IPS-18c (cell line): ENCODE data around the gene PRXL2C.
A peak's percentile ranks its signal among the peaks of the same experiment; 100 is the strongest.
"Not testable (repeated sequence)": the region's sequence is repeated elsewhere in the genome, so short reads cannot be mapped to it uniquely, and the experiment has no call there.

Experiments
- H3K4me3 ChIP-seq: 2 replicates; pipeline ENCODE4 v1.7.0; 2013; ENCODE audit warnings: low read depth, mild to moderate bottlenecking, low read length, moderate library complexity; ENCODE audit not compliant: insufficient read depth
- H3K9me3 ChIP-seq: one replicate; pipeline ENCODE4 v1.6.1; 2013; ENCODE audit warnings: mild to moderate bottlenecking, low read length, moderate library complexity; ENCODE audit not compliant: control insufficient read depth, insufficient read depth

PRXL2C gene

GRCh38 chr9:96618209-96619123 lies 36.7 kb downstream of the PRXL2C start:
- H3K4me3 ChIP-seq, result peak overlapping the region; percentile 62

GRCh38 chr9:96617439-96618185 lies 37.5 kb downstream of the PRXL2C start:
- no peaks in the 10 kb centered on the region for H3K9me3 ChIP-seq
- H3K4me3 ChIP-seq, result peak overlapping the region; percentile 62

More at GRCh38 chr9:96618209-96619123, 36.7 kb downstream of the PRXL2C start:
- H3K9me3 ChIP-seq, result no peaks in the 10 kb centered on the region

GRCh38 chr9:96616817-96617438 lies 38.2 kb downstream of the PRXL2C start:
- H3K4me3 ChIP-seq, result no peak overlapping the region
- no peaks in the 10 kb centered on the region for H3K9me3 ChIP-seq

- Histone ChIP-seq H3K4me3 (no peak overlapping the region), H3K9me3 (no peaks in the 10 kb centered on the region)
Measured at GRCh38 chr9:96615411-96615810, 39.7 kb downstream of the PRXL2C start.

- H3K9me3 ChIP-seq, H3K4me3 ChIP-seq: not testable (repeated sequence)
Measured at GRCh38 chr9:96614664-96615063, 40.5 kb downstream of the PRXL2C start.

GRCh38 chr9:96612966-96613589 lies 42.0 kb downstream of the PRXL2C start:
- no peak overlapping the region for H3K4me3 ChIP-seq
- H3K9me3 ChIP-seq, result no peaks in the 10 kb centered on the region

GRCh38 chr9:96612105-96612965 lies 42.8 kb downstream of the PRXL2C start:
- Histone ChIP-seq H3K9me3 (no peaks in the 10 kb centered on the region), H3K4me3 (no peak overlapping the region)

GRCh38 chr9:96611302-96611701 lies 43.8 kb downstream of the PRXL2C start:
- Histone ChIP-seq H3K9me3 (no peaks in the 10 kb centered on the region), H3K4me3 (no peak overlapping the region)

GRCh38 chr9:96609732-96610131 lies 45.4 kb downstream of the PRXL2C start:
- no peak overlapping the region for H3K4me3 ChIP-seq
- H3K9me3 ChIP-seq, result no peaks in the 10 kb centered on the region

GRCh38 chr9:96607971-96608370 lies 47.1 kb downstream of the PRXL2C start:
- H3K9me3 ChIP-seq, result no peaks in the 10 kb centered on the region
- no peak overlapping the region for H3K4me3 ChIP-seq

- Histone ChIP-seq H3K4me3 (no peak overlapping the region), H3K9me3 (no peaks in the 10 kb centered on the region)
Measured at GRCh38 chr9:96605328-96605727, 49.8 kb downstream of the PRXL2C start.

GRCh38 chr9:96604004-96604319 lies 51.2 kb downstream of the PRXL2C start:
- no peak overlapping the region for H3K4me3 ChIP-seq
- no peaks in the 10 kb centered on the region for H3K9me3 ChIP-seq

GRCh38 chr9:96603305-96604003 lies 51.7 kb downstream of the PRXL2C start:
- Histone ChIP-seq H3K4me3 (no peak overlapping the region), H3K9me3 (no peaks in the 10 kb centered on the region)

GRCh38 chr9:96599298-96599697 lies 55.8 kb downstream of the PRXL2C start:
- Histone ChIP-seq H3K4me3 (no peak overlapping the region), H3K9me3 (no peaks in the 10 kb centered on the region)

GRCh38 chr9:96596601-96597111 lies 58.5 kb downstream of the PRXL2C start:
- Histone ChIP-seq H3K9me3 (no peaks in the 10 kb centered on the region), H3K4me3 (no peak overlapping the region)
